GM12878 (cell line): ENCODE measurements around the gene MARS1. TPM values are rescaled to one million over a fixed set of nuclear protein-coding genes. Genes with fewer than 3 reads are reported as not detected.

ENCODE experiments used
- ATAC-seq: fragments of 200-7000 bp; cut with Tn5 transposase; 3 replicates; pipeline ENCODE4 v1.9.1; 2020; ENCODE audit warnings: mild to moderate bottlenecking, moderate library complexity
- BruUV-seq: library from RNA; stranded (reverse); fragments of 400-500 nt; replicated peaks from 2 replicates; lab custom pipeline; 2021; lab: Mats Ljungman, UMichigan
- CTCF ChIA-PET: fragments of 300-600 bp; sonication (Branson Sonifier 250); formaldehyde crosslinking; extraction: SDS; loops from one replicate; lab custom pipeline; 2021; ENCODE audit warnings: inconsistent platforms; lab: Yijun Ruan, JAX
- POLR2A ChIA-PET: fragments of 350-600 bp; formaldehyde crosslinking; extraction: SDS; loops from one replicate; lab custom pipeline; 2021; ENCODE audit warnings: inconsistent platforms; lab: Charles Lee
- RAD21 ChIA-PET: fragments of 300-600 bp; sonication (Branson Sonifier 250); formaldehyde crosslinking; loops from one replicate; lab custom pipeline; 2023; ENCODE audit warnings: antibody characterized with exemption; ENCODE audit not compliant: unreplicated experiment; lab: Charles Lee
- SMC1A ChIA-PET: fragments of 300-600 bp; sonication (Branson Sonifier 250); formaldehyde crosslinking; loops from one replicate; lab custom pipeline; 2023; ENCODE audit not compliant: unreplicated experiment, uncharacterized antibody; lab: Charles Lee
- DNase-seq: peaks from one replicate; pipeline ENCODE4 v3.0.0-alpha.2; 2011; ENCODE audit warnings: low read depth, low spot score
- FAIRE-seq: peaks from 3 replicates; lab custom pipeline; 2011; peaks lifted over from hg19 to GRCh38; lab: Jason Lieb, UNC
- H2AFZ ChIP-seq: 2 replicates; pipeline ENCODE4 v1.6.0; 2011; ENCODE audit warnings: low read depth, low read length, control low read depth; ENCODE audit not compliant: control insufficient read depth
- H3K27ac ChIP-seq: 2 replicates; pipeline ENCODE4 v1.5.1; 2011; ENCODE audit warnings: control low read depth; ENCODE audit not compliant: control insufficient read depth, insufficient read depth
- H3K27me3 ChIP-seq, 2 experiments: replicated peaks in 1 of 2; 2 replicates each; pipeline versions ENCODE4 v1.6.0 to v1.6.1; 2011; ENCODE audit warnings: low read length in 1 of 2; ENCODE audit not compliant: control insufficient read depth in 2 of 2, insufficient read depth in 2 of 2
- H3K36me3 ChIP-seq, 2 experiments: 2 replicates each; pipeline ENCODE4 v1.5.1; 2011; ENCODE audit warnings: low read length in 1 of 2; ENCODE audit not compliant: control insufficient read depth in 2 of 2, insufficient read depth in 2 of 2
- H3K4me1 ChIP-seq: 2 replicates; pipeline ENCODE4 v1.6.1; 2011; ENCODE audit warnings: mild to moderate bottlenecking, low read length, moderate library complexity, mixed read lengths; ENCODE audit not compliant: control insufficient read depth, insufficient read depth
- H3K4me2 ChIP-seq: 2 replicates; pipeline ENCODE4 v1.6.0; 2011; ENCODE audit warnings: control low read depth; ENCODE audit not compliant: control insufficient read depth, insufficient read depth
- H3K4me3 ChIP-seq: fragments of 200-600 bp; sonication (generic); 2 replicates; pipeline ENCODE4 v1.5.1; 2016
- H3K79me2 ChIP-seq: 2 replicates; pipeline ENCODE4 v1.6.0; 2011; ENCODE audit warnings: low read length; ENCODE audit not compliant: control insufficient read depth, insufficient read depth
- H3K9ac ChIP-seq: 2 replicates; pipeline ENCODE4 v1.8.0; 2011; ENCODE audit warnings: low read length, control low read depth, mixed read lengths; ENCODE audit not compliant: control insufficient read depth, insufficient read depth
- H3K9me3 ChIP-seq: replicated peaks from 3 replicates; pipeline ENCODE4 v1.5.1; 2011; ENCODE audit warnings: mild to moderate bottlenecking, low read length; ENCODE audit not compliant: control insufficient read depth, insufficient read depth
- H4K20me1 ChIP-seq: 2 replicates; pipeline ENCODE4 v1.6.0; 2011; ENCODE audit not compliant: control insufficient read depth, insufficient read depth
- DPF2 ChIP-seq: fragments of 450-650 bp; IDR thresholded peaks from 2 replicates; pipeline ENCODE4 v1.6.1; 2017; ENCODE audit warnings: mild to moderate bottlenecking
- EED ChIP-seq: sonication (generic); IDR thresholded peaks from 2 replicates; pipeline ENCODE4 v1.6.1; 2016; ENCODE audit warnings: antibody characterized with exemption, low read depth
- HCFC1 ChIP-seq: fragments of 150-350 bp; IDR thresholded peaks from 2 replicates; pipeline ENCODE4 v1.6.1; 2014; ENCODE audit warnings: low read length
- KAT2A ChIP-seq: conservative IDR thresholded peaks from 2 replicates; pipeline ENCODE4 v1.6.1; 2011; ENCODE audit warnings: low read depth, low read length; ENCODE audit not compliant: control insufficient read depth
- NFIC ChIP-seq: IDR thresholded peaks from 2 replicates; pipeline ENCODE4 v1.6.1; 2012; ENCODE audit warnings: low read depth, mild to moderate bottlenecking, inconsistent platforms, low read length, moderate library complexity
- NR2C1 ChIP-seq: fragments of 450-650 bp; IDR thresholded peaks from 2 replicates; pipeline ENCODE4 v1.6.1; 2017; ENCODE audit warnings: antibody characterized with exemption, mild to moderate bottlenecking, moderate library complexity
- POLR2A ChIP-seq: IDR thresholded peaks from 2 replicates; pipeline ENCODE4 v1.6.1; 2011; ENCODE audit warnings: low read depth, mild to moderate bottlenecking, low read length
- SUPT20H ChIP-seq: IDR thresholded peaks from 2 replicates; pipeline ENCODE4 v1.6.1; 2011; ENCODE audit warnings: low read depth, mild to moderate bottlenecking, low read length, moderate library complexity, borderline replicate concordance; ENCODE audit not compliant: control insufficient read depth
- TCF7 ChIP-seq: IDR thresholded peaks from 2 replicates; pipeline ENCODE4 v1.6.1; 2014; ENCODE audit warnings: antibody characterized with exemption, borderline replicate concordance
- ZBTB11 ChIP-seq: fragments of 450-650 bp; formaldehyde crosslinking; IDR thresholded peaks from 2 replicates; pipeline ENCODE4 v1.5.0; 2022; ENCODE audit warnings: mild to moderate bottlenecking, missing genetic modification characterization
- ZBTB4 ChIP-seq: fragments of 450-650 bp; formaldehyde crosslinking; IDR thresholded peaks from 2 replicates; pipeline ENCODE4 v1.4.0; 2022; ENCODE audit warnings: mild to moderate bottlenecking, moderate library complexity
- WGBS: methylation state at CpG from one replicate; pipeline ENCODE4 v1.1.6; 2016; ENCODE audit warnings: low lambda C conversion rate; ENCODE audit not compliant: insufficient replicate concordance, insufficient coverage; ENCODE audit errors: missing lambda C conversion rate; 5-methylcytosine and 5-hydroxymethylcytosine counted together
- in situ Hi-C: fragments of 300-500 bp; cut with MboI; formaldehyde crosslinking; loops from 9 replicates; pipeline ENCODE4 v1.14.3; 2018; ENCODE audit warnings: mixed read lengths
- intact Hi-C: fragments of 100-400 bp; cut with micrococcal nuclease; formaldehyde crosslinking; loops from one replicate; pipeline ENCODE4 v1.14.2; 2022; ENCODE audit not compliant: unreplicated experiment
- polyA plus RNA-seq, 11 experiments: library from polyadenylated mRNA; depleted of rRNA in 4 of 11; unstranded in 6 of 11; stranded (reverse) in 5 of 11; fragments of >200 nt; fragmentation: Nextera tagmentation in 4 of 11; fragmentation: Illumina TruSeq in 1 of 11; extraction: Ambion mirVana in 4 of 11; extraction: Trizol in 1 of 11; gene quantifications; 1 replicate in 1 of 11; 2 replicates in 10 of 11; pipeline versions ENCODE4 v1.2.1 to v1.2.3, GENCODE V29; 2011 to 2016; ENCODE audit warnings: inconsistent platforms in 2 of 11, missing spikeins in 2 of 11, low read depth in 1 of 11
- total RNA-seq, 4 experiments: library from RNA; depleted of rRNA in 3 of 4; stranded (reverse); fragments of >200 nt in 3 of 4; fragmentation: Illumina TruSeq in 1 of 4; extraction: Trizol in 1 of 4; gene quantifications; 2 replicates each; pipeline versions ENCODE4 v1.2.1 to v1.2.3, GENCODE V29; 2013 to 2021

Gene MARS1
- total and polyA plus RNA-seq, 10 of the 15 experiments (the other 5 are each of a cell fraction or from before 2014, with no cell fraction given): 72.3 to 270 (median 153) TPM

GRCh38 chr12:57446292-57446960, 41.4 kb upstream of the MARS1 start (continued):
- TF ChIP-seq DPF2: no peak

GRCh38 chr12:57448669-57449068, 39.2 kb upstream of the MARS1 start:
- Histone ChIP-seq H2AFZ (no peak overlapping the region), H3K4me2 (no peak overlapping the region), H4K20me1 (no peaks in the 10 kb centered on the region), H3K79me2 (no peaks in the 10 kb centered on the region), H3K9ac (no peak overlapping the region), H3K36me3 (no peaks in the 10 kb centered on the region), H3K4me3 (no peak overlapping the region), H3K27me3 (no peaks in the 10 kb centered on the region), H3K9me3 (no peaks in the 10 kb centered on the region), H3K4me1 (no peaks in the 10 kb centered on the region), H3K27ac (no peak overlapping the region)
- FAIRE-seq: no peak
- in situ Hi-C loops: no loop called here
- TF ChIP-seq EED (no peak), SUPT20H (no peak), POLR2A (no peak), ZBTB11 (CRISPR knock-in tag) (no peak), HCFC1 (no peak), KAT2A (no peak), NFIC (no peak), ZBTB4 (no peak), TCF7 (no peak), NR2C1 (no peak)
- DNase-seq: no peak
- 57% methylated on average over 2 of the region's 2 CpGs for WGBS
- ATAC-seq: no peak
- CTCF ChIA-PET: interaction anchor here (1.3 to 1.5 kb wide), 3 partner anchors 10 to 188 kb away, joined by 4 to 5 read pairs (median 4); partner anchors contain the start of gene GLI1
- POLR2A ChIA-PET: interaction anchor here (0.7 to 1.0 kb wide), 3 partner anchors 17 to 1041 kb away, joined by 5 to 6 read pairs (median 5); no protein-coding TSS in a partner anchor
- SMC1A ChIA-PET: interaction anchor here (0.6 to 1.1 kb wide), 2 partner anchors 67 to 188 kb away, joined by 3 to 4 read pairs; no protein-coding TSS in a partner anchor
- intact Hi-C loops: no loop called here
- BruUV-seq: no TSS peak
- RAD21 ChIA-PET: interaction anchor here (1.0 kb wide), 1 partner anchor 19 kb away, joined by 3 read pairs; no protein-coding TSS in a partner anchor
